ENCODE results near the gene WLS. TPM values are rescaled to one million over a fixed set of nuclear protein-coding genes. Genes with fewer than 3 reads are reported as not detected.

WLS gene
- total and polyA plus RNA-seq, 2 experiments from 2014 or later, result 0.87 to 1.2 TPM

- no peaks in the 10 kb centered on the region for H3K4me1 ChIP-seq (ENCODE audit: insufficient read depth)
- DNase-seq (ENCODE audit: low spot score), result no peak
- Mint-ChIP-seq H3K9me3 (no peaks in the 10 kb centered on the region), H3K27me3 (ENCODE audit: insufficient read depth, low read depth, poor library complexity) (peaks cover 2% of the 10 kb centered on the region), H3K36me3 (ENCODE audit: low read depth) (no peaks in the 10 kb centered on the region), H3K4me3 (no peak overlapping the region), H3K4me1 (no peaks in the 10 kb centered on the region), H3K27ac (no peak overlapping the region)
- no peak overlapping the region for H3K4me2 ChIP-seq
- H3K79me2 ChIP-seq (replicated peaks; ENCODE audit: insufficient read depth), result no peaks in the 10 kb centered on the region
- H3F3A ChIP-seq (replicated peaks; ENCODE audit: low read depth), result no peaks in the 10 kb centered on the region
- H2AFZ ChIP-seq, result no peak overlapping the region
- TF ChIP-seq JUNB (IDR thresholded peaks at IDR 0.05; ENCODE audit: unreplicated experiment), result no peak
- TF ChIP-seq CREB1 (CRISPR knock-in tag; IDR thresholded peaks at IDR 0.05; ENCODE audit: low read depth), result no peak
- no peak for TF ChIP-seq STAT1 (IDR thresholded peaks at IDR 0.05; ENCODE audit: unreplicated experiment)
- TF ChIP-seq ZNF331 (CRISPR knock-in tag; IDR thresholded peaks at IDR 0.05; ENCODE audit: low read depth), result no peak
- TF ChIP-seq, protein P1, sequence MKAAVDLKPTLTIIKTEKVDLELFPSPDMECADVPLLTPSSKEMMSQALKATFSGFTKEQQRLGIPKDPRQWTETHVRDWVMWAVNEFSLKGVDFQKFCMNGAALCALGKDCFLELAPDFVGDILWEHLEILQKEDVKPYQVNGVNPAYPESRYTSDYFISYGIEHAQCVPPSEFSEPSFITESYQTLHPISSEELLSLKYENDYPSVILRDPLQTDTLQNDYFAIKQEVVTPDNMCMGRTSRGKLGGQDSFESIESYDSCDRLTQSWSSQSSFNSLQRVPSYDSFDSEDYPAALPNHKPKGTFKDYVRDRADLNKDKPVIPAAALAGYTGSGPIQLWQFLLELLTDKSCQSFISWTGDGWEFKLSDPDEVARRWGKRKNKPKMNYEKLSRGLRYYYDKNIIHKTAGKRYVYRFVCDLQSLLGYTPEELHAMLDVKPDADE (IDR thresholded peaks at IDR 0.05), result no peak
- no peak for TF ChIP-seq CTCF (conservative IDR thresholded peaks at IDR 0.05; ENCODE audit: low read depth in 2 of 2)
- TF ChIP-seq ZNF114 (CRISPR knock-in tag; IDR thresholded peaks at IDR 0.05), result no peak
- TF ChIP-seq, protein P2, sequence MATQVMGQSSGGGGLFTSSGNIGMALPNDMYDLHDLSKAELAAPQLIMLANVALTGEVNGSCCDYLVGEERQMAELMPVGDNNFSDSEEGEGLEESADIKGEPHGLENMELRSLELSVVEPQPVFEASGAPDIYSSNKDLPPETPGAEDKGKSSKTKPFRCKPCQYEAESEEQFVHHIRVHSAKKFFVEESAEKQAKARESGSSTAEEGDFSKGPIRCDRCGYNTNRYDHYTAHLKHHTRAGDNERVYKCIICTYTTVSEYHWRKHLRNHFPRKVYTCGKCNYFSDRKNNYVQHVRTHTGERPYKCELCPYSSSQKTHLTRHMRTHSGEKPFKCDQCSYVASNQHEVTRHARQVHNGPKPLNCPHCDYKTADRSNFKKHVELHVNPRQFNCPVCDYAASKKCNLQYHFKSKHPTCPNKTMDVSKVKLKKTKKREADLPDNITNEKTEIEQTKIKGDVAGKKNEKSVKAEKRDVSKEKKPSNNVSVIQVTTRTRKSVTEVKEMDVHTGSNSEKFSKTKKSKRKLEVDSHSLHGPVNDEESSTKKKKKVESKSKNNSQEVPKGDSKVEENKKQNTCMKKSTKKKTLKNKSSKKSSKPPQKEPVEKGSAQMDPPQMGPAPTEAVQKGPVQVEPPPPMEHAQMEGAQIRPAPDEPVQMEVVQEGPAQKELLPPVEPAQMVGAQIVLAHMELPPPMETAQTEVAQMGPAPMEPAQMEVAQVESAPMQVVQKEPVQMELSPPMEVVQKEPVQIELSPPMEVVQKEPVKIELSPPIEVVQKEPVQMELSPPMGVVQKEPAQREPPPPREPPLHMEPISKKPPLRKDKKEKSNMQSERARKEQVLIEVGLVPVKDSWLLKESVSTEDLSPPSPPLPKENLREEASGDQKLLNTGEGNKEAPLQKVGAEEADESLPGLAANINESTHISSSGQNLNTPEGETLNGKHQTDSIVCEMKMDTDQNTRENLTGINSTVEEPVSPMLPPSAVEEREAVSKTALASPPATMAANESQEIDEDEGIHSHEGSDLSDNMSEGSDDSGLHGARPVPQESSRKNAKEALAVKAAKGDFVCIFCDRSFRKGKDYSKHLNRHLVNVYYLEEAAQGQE (IDR thresholded peaks at IDR 0.05; ENCODE audit: unreplicated experiment), result no peak
- no peak for TF ChIP-seq EZH2phosphoT487 (IDR thresholded peaks at IDR 0.05; ENCODE audit: unreplicated experiment)
- TF ChIP-seq POLR2AphosphoS5 (IDR thresholded peaks at IDR 0.05; ENCODE audit: low read depth), result no peak
- no peak for TF ChIP-seq ZNF462 (CRISPR knock-in tag; IDR thresholded peaks at IDR 0.05)
- TF ChIP-seq NANOG (IDR thresholded peaks at IDR 0.05; ENCODE audit: borderline replicate concordance), result no peak
- no peak for TF ChIP-seq EZH2 (IDR thresholded peaks at IDR 0.05; ENCODE audit: low read depth, unreplicated experiment)
- H3K27me3 ChIP-seq (ENCODE audit: insufficient read depth), result no peaks in the 10 kb centered on the region
- no peaks in the 10 kb centered on the region for H3K36me3 ChIP-seq (ENCODE audit: insufficient read depth)
- no peak overlapping the region for H3K4me3 ChIP-seq
- H4K20me1 ChIP-seq (replicated peaks; ENCODE audit: insufficient read depth), result no peaks in the 10 kb centered on the region
- H3K9me2 ChIP-seq (ENCODE audit: insufficient read depth), result 0 out of 2 replicates have a peak, but pooled peaks cover 4% of the 10 kb centered on the region
- ATAC-seq, result no peak
- H3K27ac ChIP-seq (ENCODE audit: low read depth), result no peak overlapping the region
Measured at GRCh38 chr1:68087184-68087583, 145.1 kb downstream of the WLS start.
